Skin epidermis (tissue), 12 donors: ENCODE data around the gene SLC66A1.
A peak's percentile ranks its signal among the peaks of the same experiment; 100 is the strongest.
"Not testable (repeated sequence)": the region's sequence is repeated elsewhere in the genome, so short reads cannot be mapped to it uniquely, and the experiment has no call there.

ENCODE experiments used
- H3K27ac ChIP-seq, 21 experiments: fragments of 200-600 bp; sonication (generic) in 11 of 21; one replicate each; pipeline ENCODE4 v1.5.0; 2020; ENCODE audit warnings: mild to moderate bottlenecking in 3 of 21, inconsistent platforms in 2 of 21, moderate library complexity in 2 of 21
- H3K4me3 ChIP-seq, 7 experiments: fragments of 200-600 bp; sonication (generic) in 2 of 7; one replicate each; pipeline ENCODE4 v1.5.0; 2020; ENCODE audit warnings: inconsistent platforms in 2 of 7, mild to moderate bottlenecking in 2 of 7, moderate library complexity in 1 of 7

Gene SLC66A1, protein sequence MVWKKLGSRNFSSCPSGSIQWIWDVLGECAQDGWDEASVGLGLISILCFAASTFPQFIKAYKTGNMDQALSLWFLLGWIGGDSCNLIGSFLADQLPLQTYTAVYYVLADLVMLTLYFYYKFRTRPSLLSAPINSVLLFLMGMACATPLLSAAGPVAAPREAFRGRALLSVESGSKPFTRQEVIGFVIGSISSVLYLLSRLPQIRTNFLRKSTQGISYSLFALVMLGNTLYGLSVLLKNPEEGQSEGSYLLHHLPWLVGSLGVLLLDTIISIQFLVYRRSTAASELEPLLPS

DNA sequence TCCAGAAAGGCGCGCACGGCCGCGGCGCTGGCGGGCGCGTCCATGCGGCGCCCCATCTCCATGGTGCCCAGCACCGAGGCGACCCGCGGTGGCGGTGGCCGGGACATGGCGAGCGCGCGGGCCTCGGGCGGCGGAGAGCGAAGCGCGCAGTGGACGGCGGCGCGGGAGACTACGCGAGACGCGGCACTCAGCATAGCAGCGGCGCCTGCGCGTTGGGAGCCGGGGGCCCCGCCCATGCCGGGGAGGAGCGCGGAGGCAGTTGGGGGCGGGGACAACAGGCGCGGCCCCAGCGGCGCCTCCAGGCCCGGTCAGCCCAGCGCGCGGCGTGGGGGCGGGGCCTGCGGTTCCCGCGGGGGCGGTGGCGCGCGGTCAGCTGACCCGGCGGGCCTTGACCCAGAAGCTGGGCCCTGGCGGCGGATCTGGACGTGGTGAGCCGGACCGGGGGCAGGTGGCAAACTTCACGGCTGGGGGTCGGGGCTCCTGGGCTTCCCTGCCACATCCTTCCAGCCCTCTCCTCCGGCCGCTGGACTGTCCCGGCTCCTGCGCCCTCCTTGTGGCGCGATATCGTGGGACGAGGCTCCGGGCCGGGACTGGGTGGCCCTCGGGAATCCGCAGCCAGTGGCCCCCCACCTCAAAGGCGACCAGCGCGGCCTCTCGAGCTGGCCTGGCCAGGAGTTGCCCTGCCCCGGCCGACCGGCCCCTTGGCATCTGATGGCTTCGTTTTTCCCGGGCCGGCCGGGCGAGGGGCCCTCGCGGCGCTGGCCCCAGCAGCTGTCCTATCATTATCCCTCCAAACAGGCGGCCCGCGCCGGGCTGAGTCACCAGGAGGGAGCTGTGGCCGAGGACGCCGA is at the start of gene SLC66A1, which contains the start of gene AKR7A2:
Gene SLC66A1, plus strand, starts transcription at position 396 of the 851 bp plus-strand sequence. CDS start 5,352 bp downstream, outside the sequence.
Gene AKR7A2, minus strand, starts transcription at position 214 of the 851 bp plus-strand sequence. Its CDS starts 20 bp downstream, at position 194.
- peak within 1 kb of the TSS; percentile 56 to 95 (median 91) for H3K4me3 ChIP-seq

DNA sequence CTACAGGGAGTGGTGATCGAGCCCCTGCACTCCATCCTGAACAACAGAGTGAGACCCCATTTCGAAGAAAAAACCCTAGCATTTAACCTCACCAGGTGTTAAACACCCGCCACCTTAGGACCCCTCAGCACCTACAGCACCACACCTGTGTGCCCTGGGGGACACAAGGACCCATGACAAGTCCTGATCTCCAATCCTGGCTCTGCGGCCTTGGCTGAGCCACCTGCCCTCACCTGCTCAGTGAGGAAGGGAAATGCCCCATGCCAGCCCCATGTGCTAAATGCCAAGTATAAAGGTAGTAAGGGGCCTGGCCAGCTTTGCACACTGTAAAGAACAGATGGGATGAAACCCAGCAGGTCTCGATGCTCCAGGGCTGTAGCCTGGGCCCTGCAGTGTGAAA is 49.4 kb upstream of the SLC66A1 start:
- Histone ChIP-seq H3K27ac (no peak overlapping the region), H3K4me3 (no peak overlapping the region)

More for the DNA sequence above, at the start of gene SLC66A1, which contains the start of gene AKR7A2:
- H3K27ac ChIP-seq, result peak within 1 kb of the TSS; percentile 55 to 98 (median 92)

DNA sequence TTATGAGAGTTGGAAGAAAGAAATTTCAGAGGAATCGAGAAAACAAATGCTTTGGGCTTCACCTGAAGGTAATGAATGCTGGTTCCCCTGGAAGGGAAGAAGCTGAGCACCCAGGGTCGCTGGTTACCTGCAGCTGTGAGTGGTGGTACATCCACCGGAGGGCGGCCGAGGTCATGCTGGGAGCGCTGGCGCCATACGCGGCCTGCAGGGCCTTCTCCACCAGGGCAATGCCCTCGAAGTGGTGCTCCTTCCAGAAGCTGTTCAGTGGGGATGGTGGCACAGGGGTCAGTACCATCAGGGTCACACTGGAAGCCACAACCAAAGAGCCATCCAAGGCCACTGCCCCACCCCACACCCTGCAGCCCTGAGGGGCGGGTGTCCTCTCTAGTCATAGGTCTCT is 43.7 kb upstream of the SLC66A1 start:
- no peak overlapping the region for H3K27ac ChIP-seq
- H3K4me3 ChIP-seq, result no peak overlapping the region

DNA sequence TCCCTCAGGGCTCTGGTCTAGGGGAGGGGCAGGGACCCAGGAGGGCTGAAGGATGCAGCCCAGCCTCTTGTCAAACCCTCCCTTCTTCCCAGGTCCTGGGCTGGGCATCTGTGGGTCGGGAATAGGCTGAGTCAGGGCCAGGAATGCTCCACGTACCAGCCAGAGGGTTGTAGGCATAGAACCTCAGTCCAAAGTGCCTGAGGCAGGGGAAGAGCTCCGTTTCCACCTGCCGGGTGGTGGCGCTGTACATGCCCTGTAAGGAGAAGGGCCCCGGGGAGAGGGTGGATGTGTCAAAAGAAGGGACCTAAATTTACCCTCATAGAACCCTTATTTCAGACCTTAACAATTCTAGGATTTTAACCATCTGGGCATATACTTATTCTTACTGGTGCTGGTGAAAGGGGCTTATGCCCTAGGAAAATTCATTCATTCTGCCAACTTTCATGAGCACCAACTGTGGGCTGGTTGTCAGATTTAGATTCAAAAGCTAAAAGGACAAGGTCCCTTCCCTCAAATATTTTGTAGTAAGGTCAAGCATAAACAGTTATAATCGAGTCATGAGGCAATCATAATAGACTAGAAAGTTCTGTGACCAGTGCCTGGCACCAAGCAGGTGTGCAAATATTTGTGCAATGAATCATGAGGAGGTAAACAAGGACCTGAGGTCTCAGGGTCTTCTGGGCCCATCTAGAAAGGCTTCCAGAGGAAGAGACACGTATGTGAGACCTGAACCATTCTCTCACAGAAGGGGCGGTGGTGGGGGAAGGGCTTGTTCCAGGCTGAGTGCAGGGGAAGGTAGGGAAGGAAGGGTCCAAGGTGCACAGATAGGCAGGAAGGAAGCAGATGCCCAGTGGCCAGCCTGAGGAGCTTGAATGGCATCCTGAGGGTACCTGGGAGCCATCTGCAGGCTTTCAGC is 42.4 kb upstream of the SLC66A1 start:
- not testable (repeated sequence) for H3K4me3 ChIP-seq, H3K27ac ChIP-seq

DNA sequence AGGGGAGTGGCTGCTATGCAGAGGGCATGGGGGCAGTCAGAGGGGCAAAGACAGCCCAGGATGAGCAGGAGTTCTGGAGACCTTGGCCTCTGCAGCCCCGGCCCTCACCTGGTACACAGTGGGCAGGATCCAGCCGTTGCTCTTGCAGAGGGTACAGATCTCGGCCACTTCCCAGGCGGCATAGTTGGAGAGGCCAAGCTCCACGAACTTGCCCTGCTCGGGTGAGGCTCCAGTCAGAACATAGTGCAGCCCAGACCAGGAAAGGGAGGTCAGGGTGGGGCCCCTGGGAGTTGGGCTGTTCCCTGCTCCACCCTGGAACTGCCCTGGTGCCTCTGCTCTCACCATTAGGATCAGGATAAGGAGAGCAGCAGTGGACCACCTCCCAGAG is 41.8 kb upstream of the SLC66A1 start:
- not testable (repeated sequence) for H3K4me3 ChIP-seq, H3K27ac ChIP-seq

DNA sequence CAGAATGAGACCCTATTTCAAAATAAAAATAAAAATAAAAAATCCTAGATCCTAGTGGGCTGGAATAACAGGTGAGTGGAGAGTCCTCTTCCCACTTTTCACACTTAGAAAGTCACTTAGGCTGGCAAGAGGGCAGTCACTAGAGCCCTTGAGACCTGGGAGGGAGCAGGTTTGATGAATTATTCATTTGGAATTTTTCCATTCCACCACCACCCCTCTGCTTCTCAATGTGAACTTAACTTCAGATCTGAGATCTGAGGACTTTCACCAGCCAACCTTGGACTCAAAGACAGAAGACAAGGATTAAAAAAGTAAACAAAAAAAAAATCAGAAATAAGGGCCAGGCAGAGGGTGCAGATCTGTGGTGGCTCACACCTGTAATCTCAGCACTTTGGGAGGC is 40.1 kb upstream of the SLC66A1 start:
- H3K27ac ChIP-seq, result no peak overlapping the region
- H3K4me3 ChIP-seq, result no peak overlapping the region

DNA sequence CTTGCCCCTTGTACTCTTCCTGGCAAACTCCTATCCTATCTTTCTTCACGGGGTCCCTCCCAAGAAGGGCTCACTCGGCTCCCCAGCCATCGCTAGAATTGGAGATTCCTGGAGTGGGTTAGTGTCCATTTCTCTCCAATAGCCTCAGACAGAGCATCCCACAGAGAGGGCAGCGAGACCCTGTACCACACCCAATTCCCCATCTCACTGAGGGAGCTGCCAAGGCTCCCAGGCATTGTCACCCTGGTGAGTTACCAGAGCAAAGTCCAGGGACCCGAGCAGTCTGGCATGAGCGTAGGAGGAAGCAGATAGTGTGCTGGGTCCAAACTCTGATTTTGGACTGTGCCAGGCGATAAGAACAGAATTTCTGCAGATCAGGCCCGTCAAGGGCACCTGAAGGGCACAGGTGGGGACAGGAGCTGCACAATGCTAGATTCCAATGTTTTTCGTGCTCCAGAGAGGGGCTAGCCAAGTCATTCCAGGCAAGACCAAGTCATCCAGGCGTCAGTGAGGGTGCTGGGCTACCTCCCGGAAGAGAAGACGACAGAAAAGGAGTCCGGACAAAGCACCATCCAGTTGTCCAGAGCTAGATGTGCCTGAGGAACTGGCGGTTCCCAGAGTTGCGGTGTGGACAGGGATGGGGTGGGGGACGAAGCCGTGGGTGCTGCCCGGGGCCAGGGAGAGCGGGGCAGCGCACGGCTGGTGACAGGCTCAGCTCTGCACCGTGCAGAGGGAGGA is 38.9 kb upstream of the SLC66A1 start:
- no peak overlapping the region for H3K4me3 ChIP-seq
- H3K27ac ChIP-seq, result no peak overlapping the region

DNA sequence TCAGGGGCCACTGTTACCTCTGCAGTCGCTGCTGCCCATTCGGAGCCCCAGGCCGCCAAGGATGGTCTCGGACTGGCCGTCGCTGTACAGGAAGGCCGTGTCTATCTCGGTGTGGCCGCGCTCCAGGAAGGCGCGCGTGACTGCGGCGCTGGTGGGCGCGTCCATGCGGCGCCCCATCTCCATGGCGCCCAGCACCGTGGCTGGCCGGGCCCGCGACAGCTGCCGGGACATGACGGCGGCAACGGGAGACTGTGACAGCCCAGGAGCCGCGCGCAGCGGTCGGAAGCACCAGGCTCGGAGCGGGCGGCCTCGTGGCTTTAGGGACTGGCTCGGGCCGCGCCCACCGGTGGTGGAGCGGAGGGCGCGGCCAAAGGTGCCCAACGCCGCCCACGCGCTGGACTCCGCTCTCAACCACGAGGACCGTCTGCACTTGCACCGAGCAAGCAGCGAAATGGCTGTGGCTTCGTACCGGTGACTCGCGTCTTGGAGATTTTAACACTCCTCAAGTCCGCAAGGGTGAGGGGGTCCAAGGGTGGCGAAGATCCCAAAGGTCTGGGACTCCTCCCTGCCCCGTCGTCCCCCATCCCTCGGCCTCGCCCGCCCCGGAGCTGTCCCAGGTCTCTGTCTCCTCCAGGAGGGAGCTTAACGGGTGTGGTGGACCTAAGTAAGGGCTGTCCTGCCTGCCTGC is 38.1 kb upstream of the SLC66A1 start:
- H3K4me3 ChIP-seq, result peak overlapping the region in 1 of 7 experiments; percentile 16
- H3K27ac ChIP-seq, result not testable (repeated sequence)

DNA sequence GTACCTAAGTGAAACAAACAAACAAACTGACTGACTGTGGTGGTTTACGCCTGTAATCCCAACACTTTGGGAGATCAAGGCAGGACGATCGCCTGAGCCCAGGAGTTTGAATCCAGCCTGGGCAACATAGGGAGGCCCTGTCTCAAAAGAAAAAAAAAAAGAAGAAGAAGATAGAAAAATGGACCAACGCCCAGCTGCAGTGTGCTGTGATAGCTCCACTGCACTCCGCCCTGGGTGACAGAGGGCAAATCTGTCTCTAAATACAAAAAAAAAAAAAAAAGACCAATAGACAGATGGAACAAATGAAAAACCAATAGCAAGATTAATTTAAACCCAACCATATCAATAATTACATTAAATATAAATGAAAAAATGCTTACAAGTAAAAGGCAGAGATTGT is 37.5 kb upstream of the SLC66A1 start:
- H3K4me3 ChIP-seq, result peak overlapping the region in 1 of 7 experiments; percentile 16
- no peak overlapping the region for H3K27ac ChIP-seq

DNA sequence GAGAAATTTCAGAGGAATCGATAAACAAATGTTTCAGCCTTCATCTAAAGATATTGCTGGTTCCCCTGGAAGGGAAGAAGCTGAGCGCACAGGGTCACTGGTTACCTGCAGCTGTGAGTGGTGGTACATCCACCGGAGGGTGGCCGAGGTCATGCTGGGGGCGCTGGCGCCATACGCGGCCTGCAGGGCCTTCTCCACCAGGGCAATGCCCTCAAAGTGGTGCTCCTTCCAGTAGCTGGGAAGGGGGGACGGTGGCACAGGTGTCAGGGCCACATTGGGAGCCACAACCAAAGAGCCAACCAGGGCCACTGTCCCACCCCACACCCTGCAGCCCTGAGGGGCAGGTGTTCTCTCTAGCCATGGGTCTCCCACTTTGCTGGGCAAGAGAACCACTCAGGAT is 28.2 kb upstream of the SLC66A1 start:
- H3K27ac ChIP-seq, result no peak overlapping the region

DNA sequence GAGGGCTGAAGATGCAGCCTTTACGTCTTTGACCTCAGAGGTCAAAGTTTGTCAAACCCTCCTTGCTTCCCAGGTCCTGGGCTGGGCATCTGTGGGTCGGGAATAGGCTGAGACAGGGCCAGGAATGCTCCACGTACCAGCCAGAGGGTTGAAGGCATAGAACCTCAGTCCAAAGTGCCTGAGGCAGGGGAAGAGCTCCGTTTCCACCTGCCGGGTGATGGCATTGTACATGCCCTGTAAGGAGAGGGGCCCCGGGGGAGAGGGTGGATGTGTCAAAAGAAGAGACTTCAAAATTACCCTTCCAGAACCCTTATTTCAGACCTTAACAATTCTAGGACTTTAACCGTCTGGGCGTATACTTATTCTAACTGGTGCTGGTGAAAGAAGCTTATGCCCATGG is 27.2 kb upstream of the SLC66A1 start:
- no peak overlapping the region for H3K27ac ChIP-seq
- H3K4me3 ChIP-seq, result no peak overlapping the region

More for the DNA sequence above, 28.2 kb upstream of the SLC66A1 start:
- no peak overlapping the region for H3K4me3 ChIP-seq

DNA sequence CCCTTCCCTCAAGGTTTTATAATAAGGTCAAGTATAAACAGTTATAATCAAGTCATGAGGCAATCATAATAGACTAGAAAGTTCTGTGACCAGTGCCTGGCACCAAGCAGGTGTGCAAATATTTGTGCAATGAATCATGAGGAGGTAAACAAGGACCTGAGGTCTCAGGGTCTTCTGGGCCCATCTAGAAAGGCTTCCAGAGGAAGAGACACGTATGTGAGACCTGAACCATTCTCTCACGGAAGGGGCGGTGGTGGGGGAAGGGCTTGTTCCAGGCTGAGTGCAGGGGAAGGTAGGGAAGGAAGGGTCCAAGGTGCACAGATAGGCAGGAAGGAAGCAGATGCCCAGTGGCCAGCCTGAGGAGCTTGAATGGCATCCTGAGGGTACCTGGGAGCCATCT is 26.8 kb upstream of the SLC66A1 start:
- not testable (repeated sequence) for H3K4me3 ChIP-seq, H3K27ac ChIP-seq

DNA sequence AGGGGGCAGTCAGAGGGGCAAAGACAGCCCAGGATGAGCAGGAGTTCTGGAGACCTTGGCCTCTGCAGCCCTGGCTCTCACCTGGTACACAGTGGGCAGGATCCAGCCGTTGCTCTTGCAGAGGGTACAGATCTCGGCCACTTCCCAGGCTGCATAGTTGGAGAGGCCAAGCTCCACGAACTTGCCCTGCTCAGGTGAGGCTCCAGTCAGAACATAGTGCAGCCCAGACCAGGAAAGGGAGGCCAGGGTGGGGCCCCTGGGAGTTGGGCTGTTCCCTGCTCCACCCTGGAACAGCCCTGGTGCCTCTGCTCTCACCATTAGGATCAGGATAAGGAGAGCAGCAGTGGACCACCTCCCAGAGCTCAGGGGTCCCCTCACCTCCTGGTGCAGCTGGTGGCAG is 26.3 kb upstream of the SLC66A1 start:
- not testable (repeated sequence) for H3K4me3 ChIP-seq, H3K27ac ChIP-seq

DNA sequence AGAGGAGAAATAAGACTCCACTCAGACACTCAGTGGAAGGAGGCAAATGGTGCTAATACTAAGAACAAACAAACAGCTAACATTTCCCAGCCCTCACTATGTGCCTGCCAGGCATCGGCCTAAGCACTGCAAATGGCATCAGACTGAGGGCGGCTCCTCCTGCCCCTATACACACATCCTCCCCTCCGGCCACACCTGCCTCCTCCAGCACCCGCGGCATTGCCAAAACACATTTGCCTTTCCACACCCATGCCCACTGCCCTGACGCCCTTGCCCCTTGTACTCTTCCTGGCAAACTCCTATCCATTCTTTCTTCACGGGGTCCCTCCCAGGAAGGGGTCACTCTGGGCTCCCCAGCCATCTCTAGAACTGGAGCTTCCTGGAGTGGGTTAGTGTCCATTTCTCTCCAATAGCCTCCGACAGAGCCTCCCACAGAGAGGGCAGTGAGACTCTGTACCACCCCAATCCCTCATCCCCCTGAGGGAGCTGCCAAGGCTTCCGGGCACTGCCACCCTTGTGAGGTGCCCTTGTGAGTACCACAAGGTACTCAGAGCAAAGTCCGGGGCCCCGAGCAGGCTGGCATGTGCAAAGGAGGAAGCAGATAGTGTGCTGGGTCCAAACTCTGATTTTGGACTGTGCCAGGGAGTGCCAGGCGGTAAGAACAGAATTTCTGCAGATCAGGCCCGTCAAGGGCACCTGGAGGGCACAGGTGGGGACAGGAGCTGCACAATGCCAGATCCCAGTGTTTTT is 24.5 kb upstream of the SLC66A1 start:
- Histone ChIP-seq H3K27ac (no peak overlapping the region), H3K4me3 (no peak overlapping the region)

DNA sequence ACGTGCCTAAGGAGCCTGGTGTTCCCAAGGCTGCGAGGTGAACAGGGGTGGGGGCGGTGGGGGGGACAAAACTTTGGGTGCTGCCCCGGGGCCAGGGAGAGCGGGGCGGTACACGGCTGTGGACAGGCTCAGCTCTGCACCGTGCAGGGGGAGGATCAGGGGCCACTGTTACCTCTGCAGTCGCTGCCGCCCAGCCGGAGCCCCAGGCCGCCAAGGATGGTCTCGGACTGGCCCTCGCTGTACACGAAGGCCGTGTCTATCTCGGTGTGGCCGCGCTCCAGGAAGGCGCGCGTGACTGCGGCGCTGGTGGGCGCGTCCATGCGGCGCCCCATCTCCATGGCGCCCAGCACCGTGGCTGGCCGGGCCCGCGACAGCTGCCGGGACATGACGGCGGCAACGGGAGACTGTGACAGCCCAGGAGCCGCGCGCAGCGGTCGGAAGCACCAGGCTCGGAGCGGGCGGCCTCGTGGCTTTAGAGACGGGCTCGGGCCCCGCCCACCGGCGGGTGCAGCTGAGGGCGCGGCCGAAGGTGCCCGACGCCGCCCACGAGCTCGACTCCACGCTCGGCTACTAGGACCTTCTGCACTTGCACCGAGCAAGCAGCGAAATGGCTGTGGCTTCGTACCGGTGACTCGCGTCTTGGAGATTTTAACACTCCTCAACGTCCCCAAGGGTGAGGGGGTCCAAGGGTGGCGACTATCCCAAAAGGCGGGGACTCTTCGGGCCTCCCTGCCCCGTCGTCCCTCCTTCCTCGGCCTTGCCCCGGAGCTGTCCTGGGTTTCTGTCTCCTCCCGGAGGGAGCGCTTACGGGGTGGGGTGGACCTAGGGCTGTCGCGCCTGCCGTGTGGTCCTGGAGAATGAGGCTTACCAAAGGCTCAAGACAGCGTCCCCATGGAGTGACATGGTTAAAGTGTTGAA is 23.5 kb upstream of the SLC66A1 start, which contains the start of gene AKR7A3:
Gene AKR7A3, minus strand, starts transcription at position 447 of the 918 bp plus-strand sequence. Its CDS starts 61 bp downstream, at position 386.
- H3K27ac ChIP-seq, result not testable (repeated sequence)
- H3K4me3 ChIP-seq, result peak within 1 kb of the TSS; percentile 16 to 47 (median 33)

DNA sequence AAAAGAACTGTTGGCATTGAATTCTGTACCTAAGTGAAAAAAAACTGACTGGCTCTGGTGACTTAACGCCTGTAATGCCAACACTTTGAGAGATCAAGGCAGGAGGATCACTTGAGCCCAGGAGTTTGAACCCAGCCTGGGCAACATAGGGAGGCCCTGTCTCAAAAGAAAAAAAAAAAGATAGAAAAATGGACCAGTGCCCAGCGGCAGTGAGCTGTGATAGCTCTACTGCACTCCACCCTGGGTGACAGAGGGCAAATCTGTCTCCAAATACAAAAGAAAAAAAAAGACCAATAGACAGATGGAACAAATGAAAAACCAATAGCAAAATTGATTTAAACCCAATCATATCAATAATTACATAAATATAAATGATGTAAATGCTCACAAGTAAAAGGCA is 22.9 kb upstream of the SLC66A1 start:
- Histone ChIP-seq H3K4me3 (peak overlapping the region in 6 of 7 experiments; percentile 16 to 47 (median 35)), H3K27ac (no peak overlapping the region)

DNA sequence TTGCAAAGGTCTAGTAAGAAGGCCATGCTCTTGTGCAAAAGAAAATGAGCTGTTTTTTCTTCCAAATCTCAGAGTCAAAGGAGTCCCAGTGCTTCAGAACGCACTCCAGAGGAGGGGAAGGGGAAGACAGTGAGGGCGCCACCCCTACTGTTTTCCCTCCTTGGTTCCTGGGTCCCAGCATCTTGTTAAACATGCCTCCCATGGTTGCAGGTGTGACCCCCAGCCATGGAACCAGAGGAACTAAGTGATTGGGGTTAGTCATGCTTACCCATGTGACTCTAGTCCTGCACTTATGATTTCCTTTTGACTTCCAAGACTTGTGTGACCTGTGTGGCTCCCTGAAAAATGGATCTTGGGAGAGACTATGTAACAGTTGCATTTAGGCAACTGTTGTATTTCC is 17.5 kb upstream of the SLC66A1 start:
- Histone ChIP-seq H3K27ac (no peak overlapping the region), H3K4me3 (no peak overlapping the region)
